Measurements from ENCODE around the gene DEFB124. TPM values are rescaled to one million over a fixed set of nuclear protein-coding genes. Genes with fewer than 3 reads are reported as not detected.

The DEFB124 gene
- total RNA-seq, 4 donors from 2014 or later = not detected

GRCh38 chr20:31516166-31516565 is 41.2 kb upstream of the DEFB124 start:
- Histone ChIP-seq H3K36me3 (peaks cover 0 to 3% (median 0%) of the 10 kb centered on the region in 3 donors), H3K27ac (no peak overlapping the region), H3K9me3 (no peaks in the 10 kb centered on the region), H3K4me3 (peak overlapping the region in 3 of 4 donors; percentile 91 to 97 (median 96)), H3K4me1 (peaks cover 3 to 33% (median 12%) of the 10 kb centered on the region in 4 donors), H3K27me3 (no peaks in the 10 kb centered on the region)
- no peak for DNase-seq
- TF ChIP-seq CTCF (IDR thresholded peaks at IDR 0.05) (no peak), POLR2A (IDR thresholded peaks at IDR 0.05) (no peak)

- no peaks in the 10 kb centered on the region for H3K9me3 ChIP-seq
- H3K4me3 ChIP-seq = peak overlapping the region; percentile 56 to 97 (median 94)
- no peaks in the 10 kb centered on the region for H3K27me3 ChIP-seq
- H3K27ac ChIP-seq = no peak overlapping the region
- peaks cover 3 to 33% (median 12%) of the 10 kb centered on the region in 4 donors for H3K4me1 ChIP-seq
- TF ChIP-seq CTCF (IDR thresholded peaks at IDR 0.05) (no peak), POLR2A (IDR thresholded peaks at IDR 0.05) (no peak)
- H3K36me3 ChIP-seq = peaks cover 0 to 3% (median 0%) of the 10 kb centered on the region in 3 donors
- DNase-seq = no peak
These were observed 40.8 kb upstream of the DEFB124 start for GRCh38 chr20:31515775-31516107.

- Histone ChIP-seq H3K4me3 (peak overlapping the region; percentile 56 to 97 (median 94)), H3K27ac (peak overlapping the region; percentile 63 to 86 (median 81)), H3K9me3 (no peaks in the 10 kb centered on the region), H3K4me1 (peaks cover 3 to 33% (median 12%) of the 10 kb centered on the region in 4 donors), H3K27me3 (no peaks in the 10 kb centered on the region), H3K36me3 (peaks cover 0 to 3% (median 0%) of the 10 kb centered on the region in 3 donors)
- TF ChIP-seq POLR2A (IDR thresholded peaks at IDR 0.05) (no peak), CTCF (IDR thresholded peaks at IDR 0.05) (no peak)
- DNase-seq = no peak
These were observed 40.3 kb upstream of the DEFB124 start for GRCh38 chr20:31515072-31515774.

- Histone ChIP-seq H3K27me3 (no peaks in the 10 kb centered on the region), H3K4me1 (peaks cover 3 to 33% (median 12%) of the 10 kb centered on the region in 4 donors)
These were observed 39.5 kb upstream of the DEFB124 start, which contains the start of gene HM13 for GRCh38 chr20:31514154-31515071. HM13 (plus strand) TSS chr20:31514442; CDS start chr20:31514552, 110 bp downstream.

More at GRCh38 chr20:31514154-31515071, 39.5 kb upstream of the DEFB124 start, which contains the start of gene HM13:
- TF ChIP-seq CTCF (IDR thresholded peaks at IDR 0.05) = peak; percentile 94 to 99 (median 98)
- peak; percentile 59 to 67 for TF ChIP-seq POLR2A (IDR thresholded peaks at IDR 0.05)
- no peaks in the 10 kb centered on the region for H3K36me3 ChIP-seq
- peak within 1 kb of the TSS; percentile 63 to 86 (median 81) for H3K27ac ChIP-seq
- peak; percentile 86 to 96 (median 93) for DNase-seq
- H3K4me3 ChIP-seq = peak within 1 kb of the TSS; percentile 56 to 97 (median 94)
- no peaks in the 10 kb centered on the region for H3K9me3 ChIP-seq
